Fibroblast of lung (primary cell): ENCODE results near the gene FAM234B. TPM values are rescaled to one million over a fixed set of nuclear protein-coding genes. Genes with fewer than 3 reads are reported as not detected.

ENCODE experiments used
- DNase-seq, 2 donors: peaks; one replicate each; pipeline versions ENCODE4 v3.0.0 to v3.0.0-alpha.2; 2010; ENCODE audit warnings: low read depth in 2 of 2
- H2AFZ ChIP-seq: 2 replicates; pipeline ENCODE4 v1.5.1; 2012; ENCODE audit warnings: low read length, control low read depth, inconsistent platforms
- H3K27ac ChIP-seq: 2 replicates; pipeline ENCODE4 v1.5.1; 2011; ENCODE audit warnings: low read length, control low read depth; ENCODE audit not compliant: insufficient read depth
- H3K27me3 ChIP-seq: 2 replicates; pipeline ENCODE4 v1.5.1; 2011; ENCODE audit warnings: mild to moderate bottlenecking, low read length; ENCODE audit not compliant: control insufficient read depth, insufficient read depth
- H3K36me3 ChIP-seq: 2 replicates; pipeline ENCODE4 v1.5.1; 2011; ENCODE audit warnings: low read length; ENCODE audit not compliant: control insufficient read depth, insufficient read depth
- H3K4me1 ChIP-seq: 2 replicates; pipeline ENCODE4 v1.5.1; 2011; ENCODE audit warnings: low read length; ENCODE audit not compliant: control insufficient read depth, insufficient read depth; ENCODE audit errors: extremely low read depth
- H3K4me2 ChIP-seq: 2 replicates; pipeline ENCODE4 v1.5.1; 2011; ENCODE audit warnings: low read length, control low read depth; ENCODE audit not compliant: insufficient read depth; ENCODE audit errors: extremely low read depth
- H3K4me3 ChIP-seq, 4 experiments: fragments of 200-600 bp in 1 of 4; sonication (generic) in 1 of 4; replicated peaks in 1 of 4; 2 replicates each; pipeline ENCODE4 v1.5.1; 2011 to 2016; ENCODE audit warnings: low read length in 4 of 4, low read depth in 3 of 4, mild to moderate bottlenecking in 3 of 4, control low read depth in 2 of 4, inconsistent platforms in 1 of 4, mixed read lengths in 1 of 4; ENCODE audit not compliant: insufficient read depth in 1 of 4; ENCODE audit errors: control extremely low read depth in 1 of 4
- H3K79me2 ChIP-seq: 2 replicates; pipeline ENCODE4 v1.5.1; 2012; ENCODE audit warnings: mild to moderate bottlenecking, low read length, inconsistent platforms; ENCODE audit not compliant: control insufficient read depth, insufficient read depth
- H3K9ac ChIP-seq: 2 replicates; pipeline ENCODE4 v1.5.1; 2011; ENCODE audit warnings: mild to moderate bottlenecking, low read length, control low read depth; ENCODE audit not compliant: insufficient read depth
- H3K9me3 ChIP-seq: 2 replicates; pipeline ENCODE4 v1.5.1; 2012; ENCODE audit warnings: low read depth, low read length; ENCODE audit not compliant: control insufficient read depth, insufficient read depth
- H4K20me1 ChIP-seq: 2 replicates; pipeline ENCODE4 v1.5.1; 2011; ENCODE audit warnings: low read length; ENCODE audit not compliant: control insufficient read depth, insufficient read depth; ENCODE audit errors: extremely low read depth
- EZH2 ChIP-seq: IDR thresholded peaks from 2 replicates; pipeline ENCODE4 v1.5.1; 2012; ENCODE audit warnings: low read length, control low read depth, mild to moderate bottlenecking; ENCODE audit errors: missing control alignments
- polyA plus RNA-seq, 2 donors: library from polyadenylated mRNA; depleted of rRNA in 1 of 2; stranded (reverse) in 1 of 2; unstranded in 1 of 2; fragments of >200 nt; gene quantifications; 2 replicates each; pipeline ENCODE4 v1.2.1, GENCODE V29; 2011 to 2012; ENCODE audit warnings: missing spikeins in 1 of 2
- total RNA-seq: library from RNA; depleted of rRNA; stranded (reverse); fragments of >200 nt; gene quantifications from 2 replicates; pipeline ENCODE4 v1.2.1, GENCODE V29; 2014
- TF ChIP-seq, protein P1 (sequence below), 2 donors: IDR thresholded peaks in 1 of 2; conservative IDR thresholded peaks in 1 of 2; 1 replicate in 1 of 2; 2 replicates in 1 of 2; pipeline ENCODE4 v1.5.1; 2011 to 2012; ENCODE audit warnings: low read length in 2 of 2, control low read depth in 1 of 2, inconsistent platforms in 1 of 2, low read depth in 1 of 2, mild to moderate bottlenecking in 1 of 2

The FAM234B gene
- total and polyA plus RNA-seq, 2 donors (not counting 1 experiment from before 2014, with no cell fraction given): 7.3 to 10.4 TPM

DNA sequence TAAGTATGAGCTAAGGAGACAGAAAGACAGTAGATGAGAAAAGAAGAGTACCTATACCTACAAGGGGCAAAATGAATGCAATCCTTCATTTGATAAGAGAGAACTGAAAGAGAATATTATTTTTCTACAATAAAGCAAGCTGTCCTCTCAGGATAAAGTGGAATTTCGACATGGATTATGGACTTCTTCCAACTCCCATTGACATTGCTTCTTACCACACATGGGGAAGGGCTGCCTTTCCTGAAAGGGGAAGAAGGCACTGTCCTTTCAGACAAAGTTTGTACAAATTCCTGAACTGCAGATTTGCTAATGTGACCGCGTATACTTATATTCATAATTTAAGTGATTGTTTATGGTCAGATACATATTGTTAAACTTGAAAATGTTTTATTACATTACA lies 39.8 kb upstream of the FAM234B start:
- no peak overlapping the region for H3K4me3 ChIP-seq

DNA sequence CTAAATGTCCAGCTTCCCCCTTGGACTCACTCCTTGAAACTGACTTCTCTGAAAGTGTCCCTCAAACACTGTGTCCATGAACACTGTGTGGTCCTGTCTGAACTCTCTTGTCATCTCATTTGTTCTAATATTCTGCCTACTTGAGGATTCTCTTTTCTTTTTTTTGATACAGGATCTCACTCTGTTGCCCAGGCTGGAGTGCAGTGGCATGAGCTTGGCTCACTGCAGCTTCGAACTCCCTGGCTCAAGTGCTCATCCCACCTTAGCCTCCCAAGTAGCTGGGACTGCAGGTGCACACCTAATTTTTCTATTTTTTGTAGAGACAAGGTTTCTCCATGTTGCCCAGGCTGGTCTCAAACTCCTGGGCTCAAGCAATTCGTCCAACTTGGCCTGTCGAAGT lies 39.2 kb upstream of the FAM234B start:
- DNase-seq: no peak
- Histone ChIP-seq H2AFZ (no peak overlapping the region), H3K9me3 (no peaks in the 10 kb centered on the region), H3K9ac (no peak overlapping the region), H3K4me3 (no peak overlapping the region), H3K27ac (no peak overlapping the region), H3K79me2 (peaks cover 9% of the 10 kb centered on the region), H3K36me3 (no peaks in the 10 kb centered on the region), H3K4me2 (no peak overlapping the region), H3K4me1 (peaks cover 9% of the 10 kb centered on the region), H3K27me3 (no peaks in the 10 kb centered on the region), H4K20me1 (no peaks in the 10 kb centered on the region)
- TF ChIP-seq EZH2: no peak
- TF ChIP-seq, protein P1, sequence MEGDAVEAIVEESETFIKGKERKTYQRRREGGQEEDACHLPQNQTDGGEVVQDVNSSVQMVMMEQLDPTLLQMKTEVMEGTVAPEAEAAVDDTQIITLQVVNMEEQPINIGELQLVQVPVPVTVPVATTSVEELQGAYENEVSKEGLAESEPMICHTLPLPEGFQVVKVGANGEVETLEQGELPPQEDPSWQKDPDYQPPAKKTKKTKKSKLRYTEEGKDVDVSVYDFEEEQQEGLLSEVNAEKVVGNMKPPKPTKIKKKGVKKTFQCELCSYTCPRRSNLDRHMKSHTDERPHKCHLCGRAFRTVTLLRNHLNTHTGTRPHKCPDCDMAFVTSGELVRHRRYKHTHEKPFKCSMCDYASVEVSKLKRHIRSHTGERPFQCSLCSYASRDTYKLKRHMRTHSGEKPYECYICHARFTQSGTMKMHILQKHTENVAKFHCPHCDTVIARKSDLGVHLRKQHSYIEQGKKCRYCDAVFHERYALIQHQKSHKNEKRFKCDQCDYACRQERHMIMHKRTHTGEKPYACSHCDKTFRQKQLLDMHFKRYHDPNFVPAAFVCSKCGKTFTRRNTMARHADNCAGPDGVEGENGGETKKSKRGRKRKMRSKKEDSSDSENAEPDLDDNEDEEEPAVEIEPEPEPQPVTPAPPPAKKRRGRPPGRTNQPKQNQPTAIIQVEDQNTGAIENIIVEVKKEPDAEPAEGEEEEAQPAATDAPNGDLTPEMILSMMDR (conservative IDR thresholded peaks at IDR 0.05 in 1 of 2, IDR thresholded peaks at IDR 0.05 in 1 of 2; ENCODE audit: low read depth in 1 of 2, low read length in 2 of 2): no peak

More for the DNA sequence above, 39.8 kb upstream of the FAM234B start:
- Histone ChIP-seq H3K4me1 (peaks cover 9% of the 10 kb centered on the region), H3K36me3 (no peaks in the 10 kb centered on the region), H4K20me1 (no peaks in the 10 kb centered on the region), H3K9ac (no peak overlapping the region), H3K27ac (no peak overlapping the region), H3K79me2 (peaks cover 15% of the 10 kb centered on the region), H3K9me3 (no peaks in the 10 kb centered on the region), H3K4me2 (no peak overlapping the region), H3K27me3 (no peaks in the 10 kb centered on the region), H2AFZ (no peak overlapping the region)
- peak in 1 of 2 donors; percentile 62 for DNase-seq
- no peak for TF ChIP-seq EZH2

DNA sequence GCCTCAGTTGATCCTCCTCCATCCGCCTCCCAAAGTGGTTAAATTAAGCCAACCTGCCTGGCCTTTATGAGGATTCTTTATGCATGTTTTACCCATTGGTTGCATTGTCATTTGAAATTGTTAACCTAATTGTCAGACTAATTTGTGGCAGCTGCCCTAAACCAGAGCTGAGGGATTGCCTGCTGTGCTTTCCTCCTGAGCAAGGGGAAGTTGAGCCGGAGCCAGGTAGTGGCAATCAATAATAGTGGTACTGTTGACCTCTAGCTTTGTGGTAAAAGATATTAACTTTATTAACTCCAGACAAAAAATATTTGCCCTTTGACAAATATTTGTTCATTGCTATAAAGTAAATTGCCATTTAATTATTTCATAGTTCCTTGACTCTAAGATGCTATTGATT lies 38.5 kb upstream of the FAM234B start:
- H3K27ac ChIP-seq: no peak overlapping the region
- no peaks in the 10 kb centered on the region for H3K27me3 ChIP-seq
- TF ChIP-seq, protein P1 (conservative IDR thresholded peaks at IDR 0.05 in 1 of 2, IDR thresholded peaks at IDR 0.05 in 1 of 2; ENCODE audit: low read depth in 1 of 2, low read length in 2 of 2): no peak
- no peak for TF ChIP-seq EZH2
- H3K79me2 ChIP-seq: peaks cover 9% of the 10 kb centered on the region
- H3K36me3 ChIP-seq: no peaks in the 10 kb centered on the region
- peaks cover 9% of the 10 kb centered on the region for H3K4me1 ChIP-seq
- no peak for DNase-seq
- H3K9ac ChIP-seq: no peak overlapping the region
- no peak overlapping the region for H3K4me3 ChIP-seq
- H2AFZ ChIP-seq: no peak overlapping the region
- H3K9me3 ChIP-seq: no peaks in the 10 kb centered on the region
- H3K4me2 ChIP-seq: no peak overlapping the region
- H4K20me1 ChIP-seq: no peaks in the 10 kb centered on the region
